IMR-90 (cell line): ENCODE measurements around the gene PDRG1. TPM values are rescaled to one million over a fixed set of nuclear protein-coding genes. Genes with fewer than 3 reads are reported as not detected.

Source experiments
- ATAC-seq: fragments of 200-7000 bp; cut with Tn5 transposase; 2 replicates; pipeline ENCODE4 v1.9.1; 2020; ENCODE audit warnings: low read depth, mild to moderate bottlenecking, moderate library complexity
- BruUV-seq: library from RNA; stranded (reverse); fragments of 400-500 nt; replicated peaks from 2 replicates; lab custom pipeline; 2021; lab: Mats Ljungman, UMichigan
- CTCF ChIA-PET: fragments of 300-600 bp; formaldehyde crosslinking; extraction: SDS; loops from one replicate; lab custom pipeline; 2021; ENCODE audit warnings: antibody characterized with exemption; lab: Yijun Ruan, JAX
- POLR2A ChIA-PET: fragments of 300-600 bp; sonication (Branson Sonifier 250); formaldehyde crosslinking; loops from one replicate; lab custom pipeline; 2022; ENCODE audit warnings: antibody characterized with exemption; ENCODE audit not compliant: unreplicated experiment; lab: Charles Lee
- DNase-seq: peaks from one replicate; pipeline ENCODE4 v3.0.0; 2013
- H2AFZ ChIP-seq: replicated peaks from 2 replicates; pipeline ENCODE3; 2013; ENCODE audit warnings: low read length, mild to moderate bottlenecking; ENCODE audit not compliant: poor library complexity
- H2AK5ac ChIP-seq: 2 replicates; pipeline ENCODE4 v1.6.1; 2013; ENCODE audit warnings: low read depth, low read length, inconsistent platforms
- H2AK9ac ChIP-seq: replicated peaks from 2 replicates; pipeline ENCODE3; 2013; ENCODE audit warnings: mild to moderate bottlenecking, low read depth, low read length, moderate library complexity; ENCODE audit not compliant: poor library complexity
- H2BK120ac ChIP-seq: 2 replicates; pipeline ENCODE4 v1.6.1; 2013; ENCODE audit warnings: low read depth, low read length, inconsistent platforms
- H2BK15ac ChIP-seq: 3 replicates; pipeline ENCODE4 v1.6.1; 2013; ENCODE audit warnings: low read depth, low read length, inconsistent platforms
- H2BK20ac ChIP-seq: 2 replicates; pipeline ENCODE4 v1.6.1; 2013; ENCODE audit warnings: low read depth, mild to moderate bottlenecking, inconsistent platforms, low read length, moderate library complexity
- H2BK5ac ChIP-seq: 2 replicates; pipeline ENCODE4 v1.6.1; 2013; ENCODE audit warnings: mild to moderate bottlenecking, low read depth, low read length, inconsistent platforms; ENCODE audit not compliant: poor library complexity, severe bottlenecking
- H3K14ac ChIP-seq: replicated peaks from 2 replicates; pipeline ENCODE4 v1.6.1; 2013; ENCODE audit warnings: low read depth, low read length, inconsistent platforms
- H3K18ac ChIP-seq: 2 replicates; pipeline ENCODE4 v1.6.1; 2013; ENCODE audit warnings: low read depth, low read length, control low read depth
- H3K23ac ChIP-seq: 2 replicates; pipeline ENCODE4 v1.6.1; 2013; ENCODE audit warnings: low read depth, low read length, inconsistent platforms
- H3K27ac ChIP-seq: 2 replicates; pipeline ENCODE4 v1.5.1; 2013; ENCODE audit warnings: mild to moderate bottlenecking, control low read depth, low read length; ENCODE audit not compliant: insufficient read depth
- H3K27me3 ChIP-seq: 2 replicates; pipeline ENCODE4 v1.6.1; 2013; ENCODE audit warnings: low read length; ENCODE audit not compliant: control insufficient read depth, insufficient read depth
- H3K36me3 ChIP-seq: 2 replicates; pipeline ENCODE4 v1.6.1; 2013; ENCODE audit warnings: low read length, mixed read lengths; ENCODE audit not compliant: control insufficient read depth, insufficient read depth
- H3K4ac ChIP-seq: 2 replicates; pipeline ENCODE4 v1.6.1; 2013; ENCODE audit warnings: low read depth, low read length, inconsistent platforms
- H3K4me1 ChIP-seq: 2 replicates; pipeline ENCODE4 v1.6.1; 2013; ENCODE audit warnings: low read length, mixed read lengths; ENCODE audit not compliant: control insufficient read depth, insufficient read depth
- H3K4me2 ChIP-seq: 2 replicates; pipeline ENCODE4 v1.6.1; 2013; ENCODE audit warnings: low read depth, mild to moderate bottlenecking, control low read depth, low read length, moderate library complexity
- H3K4me3 ChIP-seq: 2 replicates; pipeline ENCODE4 v1.5.1; 2013; ENCODE audit warnings: low read depth, mild to moderate bottlenecking, control low read depth, low read length, moderate library complexity; ENCODE audit not compliant: insufficient read depth
- H3K56ac ChIP-seq: 2 replicates; pipeline ENCODE4 v1.6.1; 2013; ENCODE audit warnings: low read length, inconsistent platforms; ENCODE audit not compliant: insufficient read depth; ENCODE audit errors: extremely low read depth
- H3K79me1 ChIP-seq, 2 experiments: 2 replicates each; pipeline ENCODE4 v1.6.1; 2013; ENCODE audit warnings: low read length in 2 of 2, inconsistent platforms in 1 of 2, low read depth in 1 of 2
- H3K9ac ChIP-seq: 2 replicates; pipeline ENCODE4 v1.6.1; 2013; ENCODE audit warnings: low read depth, low read length, control low read depth
- H3K9me1 ChIP-seq: 2 replicates; pipeline ENCODE4 v1.6.1; 2013; ENCODE audit warnings: low read length, inconsistent platforms; ENCODE audit not compliant: insufficient read depth
- H3K9me3 ChIP-seq: 2 replicates; pipeline ENCODE4 v1.6.1; 2013; ENCODE audit warnings: low read length; ENCODE audit not compliant: control insufficient read depth, insufficient read depth
- H4K20me1 ChIP-seq: 2 replicates; pipeline ENCODE4 v1.6.1; 2013; ENCODE audit warnings: low read length, inconsistent platforms; ENCODE audit not compliant: insufficient read depth
- H4K5ac ChIP-seq: 2 replicates; pipeline ENCODE4 v1.6.1; 2013; ENCODE audit warnings: mild to moderate bottlenecking, low read depth, low read length, control low read depth
- H4K8ac ChIP-seq, 2 experiments: 2 replicates each; pipeline ENCODE4 v1.6.1; 2013; ENCODE audit warnings: low read depth in 2 of 2, low read length in 2 of 2, control low read depth in 1 of 2, inconsistent platforms in 1 of 2
- H4K91ac ChIP-seq: 2 replicates; pipeline ENCODE4 v1.6.1; 2013; ENCODE audit warnings: low read depth, low read length, inconsistent platforms; ENCODE audit not compliant: insufficient read depth
- BHLHE40 ChIP-seq: fragments of 150-350 bp; IDR thresholded peaks from 2 replicates; pipeline ENCODE4 v1.6.1; 2016; ENCODE audit warnings: mild to moderate bottlenecking, low read depth, low read length
- CEBPB ChIP-seq: IDR thresholded peaks from 2 replicates; pipeline ENCODE4 v1.6.1; 2012; ENCODE audit warnings: low read depth, low read length, improper control_type of control experiment
- CHD1 ChIP-seq: IDR thresholded peaks from 2 replicates; pipeline ENCODE4 v1.6.1; 2012; ENCODE audit warnings: low read depth, low read length, improper control_type of control experiment
- ELK1 ChIP-seq: fragments of 150-350 bp; IDR thresholded peaks from 2 replicates; pipeline ENCODE4 v1.6.1; 2016; ENCODE audit warnings: low read depth, mild to moderate bottlenecking, low read length, moderate library complexity, borderline replicate concordance
- FOS ChIP-seq: fragments of 150-350 bp; IDR thresholded peaks from 2 replicates; pipeline ENCODE4 v1.6.1; 2016; ENCODE audit warnings: low read depth, low read length
- MAFK ChIP-seq: IDR thresholded peaks from 2 replicates; pipeline ENCODE4 v1.6.1; 2012; ENCODE audit warnings: low read depth, low read length, improper control_type of control experiment
- MAZ ChIP-seq: IDR thresholded peaks from 2 replicates; pipeline ENCODE4 v1.6.1; 2012; ENCODE audit warnings: low read depth, mild to moderate bottlenecking, low read length, improper control_type of control experiment, moderate library complexity, borderline replicate concordance
- MXI1 ChIP-seq: IDR thresholded peaks from 2 replicates; pipeline ENCODE4 v1.6.1; 2012; ENCODE audit warnings: low read depth, mild to moderate bottlenecking, low read length, moderate library complexity, borderline replicate concordance
- NFE2L2 ChIP-seq: fragments of 150-350 bp; IDR thresholded peaks from 2 replicates; pipeline ENCODE4 v1.6.1; 2016; ENCODE audit warnings: low read depth, mild to moderate bottlenecking, low read length
- POLR2A ChIP-seq: IDR thresholded peaks from 2 replicates; pipeline ENCODE4 v1.6.1; 2012; ENCODE audit warnings: mild to moderate bottlenecking, low read depth, low read length
- RAD21 ChIP-seq: IDR thresholded peaks from 2 replicates; pipeline ENCODE4 v1.6.1; 2012; ENCODE audit warnings: low read length, improper control_type of control experiment
- RCOR1 ChIP-seq: IDR thresholded peaks from 2 replicates; pipeline ENCODE4 v1.6.1; 2012; ENCODE audit warnings: mild to moderate bottlenecking, low read length, improper control_type of control experiment; ENCODE audit not compliant: insufficient replicate concordance
- RFX5 ChIP-seq: IDR thresholded peaks from 2 replicates; pipeline ENCODE4 v1.8.0; 2012; ENCODE audit warnings: low read depth, mild to moderate bottlenecking, low read length, moderate library complexity
- SMC3 ChIP-seq: fragments of 150-350 bp; IDR thresholded peaks from 2 replicates; pipeline ENCODE4 v1.6.1; 2016; ENCODE audit warnings: low read depth, mild to moderate bottlenecking, antibody characterized with exemption, low read length, moderate library complexity
- USF2 ChIP-seq: fragments of 150-350 bp; IDR thresholded peaks from 2 replicates; pipeline ENCODE4 v1.6.1; 2017; ENCODE audit warnings: mild to moderate bottlenecking, antibody characterized with exemption, low read length, low read depth
- WGBS, 2 experiments: methylation state at CpG; one replicate each; pipeline versions ENCODE4 v1.1.5 to v1.1.7; 2013; ENCODE audit warnings: missing lambda C conversion rate in 2 of 2; ENCODE audit not compliant: insufficient read length in 1 of 2; ENCODE audit errors: extremely low coverage in 2 of 2; 5-methylcytosine and 5-hydroxymethylcytosine counted together
- dilution Hi-C: fragments of 300-500 bp; cut with HindIII; formaldehyde crosslinking; loops from one replicate; pipeline ENCODE4 v1.14.3; 2018; ENCODE audit warnings: low sequenced_read_pairs; ENCODE audit not compliant: unreplicated experiment
- in situ Hi-C: fragments of 300-500 bp; cut with MboI; formaldehyde crosslinking; loops from 3 replicates; pipeline ENCODE4 v1.14.3; 2019; ENCODE audit warnings: low sequenced_read_pairs, inconsistent platforms, mixed read lengths
- intact Hi-C: fragments of 100-400 bp; cut with micrococcal nuclease; formaldehyde crosslinking; loops from 2 replicates; pipeline ENCODE4 v1.10.0; 2022
- polyA plus RNA-seq, 3 experiments: library from polyadenylated mRNA; depleted of rRNA; stranded (reverse); fragments of >200 nt; gene quantifications; 2 replicates each; pipeline ENCODE4 v1.2.3, GENCODE V29; 2012; ENCODE audit warnings: low replicate concordance in 1 of 3
- total RNA-seq: library from RNA; depleted of rRNA; stranded (reverse); fragments of >200 nt; gene quantifications from 2 replicates; pipeline ENCODE4 v1.2.3, GENCODE V29; 2012
- TF ChIP-seq, protein P1 (sequence below): conservative IDR thresholded peaks from 2 replicates; pipeline ENCODE4 v1.5.1; 2012; ENCODE audit warnings: mild to moderate bottlenecking, low read depth, low read length, improper control_type of control experiment

The PDRG1 gene
- total and polyA plus RNA-seq, 2 of the 4 experiments (the other 2 are of a cell fraction): 5.0 to 15.7 TPM

DNA sequence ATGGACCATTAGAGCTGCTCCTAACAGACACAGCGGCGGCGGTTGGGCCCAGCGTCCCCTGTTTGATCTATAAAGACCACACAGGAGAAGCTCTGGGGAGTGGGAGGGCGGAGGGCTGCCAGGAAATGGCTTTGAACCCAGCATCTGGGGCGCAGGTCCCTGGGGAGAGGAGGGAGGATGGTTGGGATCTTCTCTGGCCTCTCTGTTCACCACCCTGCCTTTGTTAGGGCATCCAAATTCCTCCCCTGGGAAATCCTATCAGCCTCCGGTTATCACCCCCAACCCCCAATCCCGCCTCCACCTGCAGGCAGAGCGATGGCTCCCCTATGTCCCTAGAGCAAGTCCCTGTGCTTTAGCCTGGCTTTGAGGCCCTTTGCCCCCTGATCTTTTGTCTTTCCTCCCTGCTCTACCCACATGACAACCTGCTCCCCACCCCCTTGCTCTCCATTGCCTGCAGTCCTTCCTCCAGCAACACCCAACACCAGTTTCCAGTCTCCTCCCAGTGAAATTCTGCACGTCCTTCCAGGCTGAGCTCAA lies 23.2 kb upstream of the PDRG1 start:
- DNase-seq (no peak), ATAC-seq (no peak)
- ChIA-PET CTCF (interaction anchor here (1.0 kb wide), 1 partner anchor 23 kb away, joined by 3 read pairs; the partner anchor contains the start of gene PDRG1), POLR2A (no interaction called here)
- Histone ChIP-seq H2AK5ac (no peak overlapping the region), H3K4ac (no peak overlapping the region), H2AFZ (no peak overlapping the region), H3K36me3 (no peaks in the 10 kb centered on the region), H3K4me3 (no peak overlapping the region), H3K23ac (no peak overlapping the region), H3K18ac (no peak overlapping the region), H3K4me1 (no peaks in the 10 kb centered on the region; the same call in 1 of the 2 replicates), H3K9me3 (no peaks in the 10 kb centered on the region), H4K8ac (no peak overlapping the region), H2BK20ac (no peak overlapping the region), H3K79me1 (no peaks in the 10 kb centered on the region), H3K27ac (no peak overlapping the region), H4K91ac (no peak overlapping the region), H3K14ac (no peak overlapping the region), H3K4me2 (no peak overlapping the region), H2BK5ac (no peak overlapping the region), H2BK15ac (no peak overlapping the region), H2AK9ac (no peak overlapping the region), H4K5ac (no peak overlapping the region), H3K9ac (no peak overlapping the region), H4K20me1 (no peaks in the 10 kb centered on the region), H3K56ac (no peak overlapping the region), H2BK120ac (no peak overlapping the region), H3K27me3 (peaks cover 40% of the 10 kb centered on the region), H3K9me1 (no peaks in the 10 kb centered on the region)
- in situ Hi-C loops (no loop called here), intact Hi-C loops (no loop called here), dilution Hi-C loops (no loop called here)
- WGBS, 2 experiments: 0% methylated on average over 3 of the region's 10 CpGs; no CpG with 5 or more reads in 1 of the 2 experiments
- no TSS peak for BruUV-seq
- TF ChIP-seq MAFK: no peak
- TF ChIP-seq SMC3: no peak
- no peak for TF ChIP-seq MXI1
- no peak for TF ChIP-seq RFX5
- TF ChIP-seq, protein P1, sequence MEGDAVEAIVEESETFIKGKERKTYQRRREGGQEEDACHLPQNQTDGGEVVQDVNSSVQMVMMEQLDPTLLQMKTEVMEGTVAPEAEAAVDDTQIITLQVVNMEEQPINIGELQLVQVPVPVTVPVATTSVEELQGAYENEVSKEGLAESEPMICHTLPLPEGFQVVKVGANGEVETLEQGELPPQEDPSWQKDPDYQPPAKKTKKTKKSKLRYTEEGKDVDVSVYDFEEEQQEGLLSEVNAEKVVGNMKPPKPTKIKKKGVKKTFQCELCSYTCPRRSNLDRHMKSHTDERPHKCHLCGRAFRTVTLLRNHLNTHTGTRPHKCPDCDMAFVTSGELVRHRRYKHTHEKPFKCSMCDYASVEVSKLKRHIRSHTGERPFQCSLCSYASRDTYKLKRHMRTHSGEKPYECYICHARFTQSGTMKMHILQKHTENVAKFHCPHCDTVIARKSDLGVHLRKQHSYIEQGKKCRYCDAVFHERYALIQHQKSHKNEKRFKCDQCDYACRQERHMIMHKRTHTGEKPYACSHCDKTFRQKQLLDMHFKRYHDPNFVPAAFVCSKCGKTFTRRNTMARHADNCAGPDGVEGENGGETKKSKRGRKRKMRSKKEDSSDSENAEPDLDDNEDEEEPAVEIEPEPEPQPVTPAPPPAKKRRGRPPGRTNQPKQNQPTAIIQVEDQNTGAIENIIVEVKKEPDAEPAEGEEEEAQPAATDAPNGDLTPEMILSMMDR: no peak
- TF ChIP-seq RAD21: no peak
- TF ChIP-seq RCOR1: no peak
- no peak for TF ChIP-seq FOS
- no peak for TF ChIP-seq NFE2L2
- no peak for TF ChIP-seq USF2
- no peak for TF ChIP-seq ELK1
- TF ChIP-seq CHD1: no peak
- TF ChIP-seq POLR2A: no peak
- TF ChIP-seq MAZ: no peak
- TF ChIP-seq BHLHE40: no peak
- TF ChIP-seq CEBPB: no peak
